ENCODE measurements around the gene PRSS23. TPM values are rescaled to one million over a fixed set of nuclear protein-coding genes. Genes with fewer than 3 reads are reported as not detected.

PRSS23 gene
- total RNA-seq, 1 donor from 2014 or later, result 77.2 TPM

- Mint-ChIP-seq H3K27me3 (ENCODE audit: insufficient read depth) (peaks cover 26% of the 10 kb centered on the region), H3K4me1 (ENCODE audit: low read depth) (no peaks in the 10 kb centered on the region), H3K9me3 (no peaks in the 10 kb centered on the region), H3K27ac (no peak overlapping the region), H3K36me3 (ENCODE audit: low read depth) (no peaks in the 10 kb centered on the region), H3K4me3 (no peak overlapping the region)
- no peak for DNase-seq (ENCODE audit: low spot score)
- intact Hi-C loops (cut with micrococcal nuclease), result no loop called here
Measured at GRCh38 chr11:86775361-86775760, 25.0 kb upstream of the PRSS23 start.

GRCh38 chr11:86781546-86781945, 18.8 kb upstream of the PRSS23 start:
- intact Hi-C loops (cut with micrococcal nuclease), result no loop called here
- Mint-ChIP-seq H3K27me3 (ENCODE audit: insufficient read depth) (peaks cover 25% of the 10 kb centered on the region), H3K27ac (no peak overlapping the region), H3K4me1 (ENCODE audit: low read depth) (no peaks in the 10 kb centered on the region), H3K36me3 (ENCODE audit: low read depth) (no peaks in the 10 kb centered on the region), H3K9me3 (no peaks in the 10 kb centered on the region), H3K4me3 (no peak overlapping the region)
- no peak for DNase-seq (ENCODE audit: low spot score)

- no peak for DNase-seq (ENCODE audit: low spot score)
- Mint-ChIP-seq H3K27me3 (ENCODE audit: insufficient read depth) (peaks cover 33% of the 10 kb centered on the region), H3K36me3 (ENCODE audit: low read depth) (no peaks in the 10 kb centered on the region), H3K9me3 (no peaks in the 10 kb centered on the region), H3K4me3 (no peak overlapping the region), H3K4me1 (ENCODE audit: low read depth) (no peaks in the 10 kb centered on the region), H3K27ac (no peak overlapping the region)
- intact Hi-C loops (cut with micrococcal nuclease), result no loop called here
Measured at GRCh38 chr11:86782742-86783141, 17.6 kb upstream of the PRSS23 start.

GRCh38 chr11:86783661-86784060, 16.7 kb upstream of the PRSS23 start:
- no peak overlapping the region for H3K27ac Mint-ChIP-seq

GRCh38 chr11:86784241-86784681, 16.1 kb upstream of the PRSS23 start:
- no peaks in the 10 kb centered on the region for H3K36me3 Mint-ChIP-seq (ENCODE audit: low read depth)
- no peaks in the 10 kb centered on the region for H3K9me3 Mint-ChIP-seq
- no peaks in the 10 kb centered on the region for H3K4me1 Mint-ChIP-seq (ENCODE audit: low read depth)
- no peak for DNase-seq (ENCODE audit: low spot score)
- H3K4me3 Mint-ChIP-seq, result no peak overlapping the region
- H3K27ac Mint-ChIP-seq, result no peak overlapping the region
- H3K27me3 Mint-ChIP-seq (ENCODE audit: insufficient read depth), result peaks cover 40% of the 10 kb centered on the region
- intact Hi-C loops (cut with micrococcal nuclease), result no loop called here

More at GRCh38 chr11:86783661-86784060, 16.7 kb upstream of the PRSS23 start:
- no peak overlapping the region for H3K4me3 Mint-ChIP-seq
- H3K9me3 Mint-ChIP-seq, result no peaks in the 10 kb centered on the region
- peaks cover 34% of the 10 kb centered on the region for H3K27me3 Mint-ChIP-seq (ENCODE audit: insufficient read depth)
- H3K4me1 Mint-ChIP-seq (ENCODE audit: low read depth), result no peaks in the 10 kb centered on the region
- DNase-seq (ENCODE audit: low spot score), result no peak
- intact Hi-C loops (cut with micrococcal nuclease), result no loop called here
- H3K36me3 Mint-ChIP-seq (ENCODE audit: low read depth), result no peaks in the 10 kb centered on the region

- no peaks in the 10 kb centered on the region for H3K9me3 Mint-ChIP-seq
- H3K27ac Mint-ChIP-seq, result no peak overlapping the region
- intact Hi-C loops (cut with micrococcal nuclease), result no loop called here
- H3K4me1 Mint-ChIP-seq (ENCODE audit: low read depth), result no peaks in the 10 kb centered on the region
- DNase-seq (ENCODE audit: low spot score), result no peak
- H3K36me3 Mint-ChIP-seq (ENCODE audit: low read depth), result no peaks in the 10 kb centered on the region
- H3K27me3 Mint-ChIP-seq (ENCODE audit: insufficient read depth), result peaks cover 37% of the 10 kb centered on the region
- H3K4me3 Mint-ChIP-seq, result no peak overlapping the region
Measured at GRCh38 chr11:86785576-86785975, 14.8 kb upstream of the PRSS23 start.

- Mint-ChIP-seq H3K27me3 (ENCODE audit: insufficient read depth) (peaks cover 41% of the 10 kb centered on the region), H3K4me3 (no peak overlapping the region), H3K4me1 (ENCODE audit: low read depth) (no peaks in the 10 kb centered on the region), H3K36me3 (ENCODE audit: low read depth) (no peaks in the 10 kb centered on the region), H3K9me3 (no peaks in the 10 kb centered on the region), H3K27ac (no peak overlapping the region)
- DNase-seq (ENCODE audit: low spot score), result no peak
- intact Hi-C loops (cut with micrococcal nuclease), result no loop called here
Measured at GRCh38 chr11:86787018-86787536, 13.3 kb upstream of the PRSS23 start.

GRCh38 chr11:86787656-86788055, 12.7 kb upstream of the PRSS23 start:
- H3K36me3 Mint-ChIP-seq (ENCODE audit: low read depth), result peaks cover 2% of the 10 kb centered on the region
- no peaks in the 10 kb centered on the region for H3K9me3 Mint-ChIP-seq
- intact Hi-C loops (cut with micrococcal nuclease), result no loop called here
- no peaks in the 10 kb centered on the region for H3K4me1 Mint-ChIP-seq (ENCODE audit: low read depth)
- no peak overlapping the region for H3K27ac Mint-ChIP-seq
- DNase-seq (ENCODE audit: low spot score), result no peak
- peaks cover 41% of the 10 kb centered on the region for H3K27me3 Mint-ChIP-seq (ENCODE audit: insufficient read depth)
- no peak overlapping the region for H3K4me3 Mint-ChIP-seq

GRCh38 chr11:86790195-86790725, 10.1 kb upstream of the PRSS23 start:
- intact Hi-C loops (cut with micrococcal nuclease), result no loop called here
- no peak for DNase-seq (ENCODE audit: low spot score)
- H3K4me3 Mint-ChIP-seq, result no peak overlapping the region
- H3K4me1 Mint-ChIP-seq (ENCODE audit: low read depth), result no peaks in the 10 kb centered on the region
- H3K27me3 Mint-ChIP-seq (ENCODE audit: insufficient read depth), result peaks cover 49% of the 10 kb centered on the region
- peaks cover 2% of the 10 kb centered on the region for H3K36me3 Mint-ChIP-seq (ENCODE audit: low read depth)
- H3K27ac Mint-ChIP-seq, result no peak overlapping the region
- no peaks in the 10 kb centered on the region for H3K9me3 Mint-ChIP-seq

GRCh38 chr11:86790867-86791849, 9.2 kb upstream of the PRSS23 start:
- H3K4me1 Mint-ChIP-seq (ENCODE audit: low read depth), result no peaks in the 10 kb centered on the region
- H3K9me3 Mint-ChIP-seq, result no peaks in the 10 kb centered on the region
- peaks cover 2% of the 10 kb centered on the region for H3K36me3 Mint-ChIP-seq (ENCODE audit: low read depth)
- H3K4me3 Mint-ChIP-seq, result no peak overlapping the region
- no peak for DNase-seq (ENCODE audit: low spot score)
- peaks cover 55% of the 10 kb centered on the region for H3K27me3 Mint-ChIP-seq (ENCODE audit: insufficient read depth)
- intact Hi-C loops (cut with micrococcal nuclease), result no loop called here
- H3K27ac Mint-ChIP-seq, result no peak overlapping the region

- no peak for DNase-seq (ENCODE audit: low spot score)
- H3K4me1 Mint-ChIP-seq (ENCODE audit: low read depth), result no peaks in the 10 kb centered on the region
- H3K36me3 Mint-ChIP-seq (ENCODE audit: low read depth), result peaks cover 2% of the 10 kb centered on the region
- no peak overlapping the region for H3K27ac Mint-ChIP-seq
- intact Hi-C loops (cut with micrococcal nuclease), result no loop called here
- H3K9me3 Mint-ChIP-seq, result no peaks in the 10 kb centered on the region
- no peak overlapping the region for H3K4me3 Mint-ChIP-seq
- peaks cover 48% of the 10 kb centered on the region for H3K27me3 Mint-ChIP-seq (ENCODE audit: insufficient read depth)
Measured at GRCh38 chr11:86792150-86792549, 8.2 kb upstream of the PRSS23 start.

GRCh38 chr11:86793307-86793706, 7.0 kb upstream of the PRSS23 start:
- Mint-ChIP-seq H3K27ac (no peak overlapping the region), H3K27me3 (ENCODE audit: insufficient read depth) (peaks cover 39% of the 10 kb centered on the region), H3K4me3 (no peak overlapping the region), H3K36me3 (ENCODE audit: low read depth) (peaks cover 2% of the 10 kb centered on the region), H3K4me1 (ENCODE audit: low read depth) (no peaks in the 10 kb centered on the region), H3K9me3 (no peaks in the 10 kb centered on the region)
- intact Hi-C loops (cut with micrococcal nuclease), result no loop called here
- DNase-seq (ENCODE audit: low spot score), result no peak

GRCh38 chr11:86795511-86795910, 4.8 kb upstream of the PRSS23 start:
- peaks cover 10% of the 10 kb centered on the region for H3K4me1 Mint-ChIP-seq (ENCODE audit: low read depth)
- peaks cover 2% of the 10 kb centered on the region for H3K36me3 Mint-ChIP-seq (ENCODE audit: low read depth)
- peaks cover 42% of the 10 kb centered on the region for H3K27me3 Mint-ChIP-seq (ENCODE audit: insufficient read depth)
- no peak overlapping the region for H3K27ac Mint-ChIP-seq
- no peak for DNase-seq (ENCODE audit: low spot score)
- H3K9me3 Mint-ChIP-seq, result no peaks in the 10 kb centered on the region
- no peak overlapping the region for H3K4me3 Mint-ChIP-seq
- intact Hi-C loops (cut with micrococcal nuclease), result no loop called here

All from activated T-helper 1 cell treated with anti-CD3 and anti-CD28 coated beads, Interleukin-12 subunit alpha, Interleukin-12 subunit beta, Interleukin-2, Interleukin-4 antibody, amounts not matched to agents 30 ng/mL and 10 ng/mL and 1 ng/mL, durations not matched to agents 14 hours and 24 hours and 36 hours (primary cell).